Gastroesophageal sphincter (tissue), 4 donors: ENCODE results near the gene GFM1. TPM values are rescaled to one million over a fixed set of nuclear protein-coding genes. Genes with fewer than 3 reads are reported as not detected.
A peak's percentile ranks its signal among the peaks of the same experiment; 100 is the strongest.

Experiments
- ATAC-seq: fragments of 150-250 bp; one replicate; pipeline ENCODE4 v1.9.1; 2016; ENCODE audit warnings: mild to moderate bottlenecking, moderate library complexity
- H3K27ac ChIP-seq, 4 donors: fragments of 200-600 bp; sonication (generic) in 3 of 4; 1 replicate in 3 of 4; 2 replicates in 1 of 4; pipeline ENCODE4 v1.5.1; 2016 to 2019
- H3K27me3 ChIP-seq: fragments of 200-600 bp; sonication (generic); one replicate; pipeline ENCODE4 v1.5.1; 2019
- H3K36me3 ChIP-seq, 2 donors: fragments of 200-600 bp; sonication (generic); one replicate each; pipeline ENCODE4 v1.5.1; 2019; ENCODE audit warnings: control low read depth in 1 of 2
- H3K4me1 ChIP-seq, 3 donors: fragments of 200-600 bp; sonication (generic); 1 replicate in 2 of 3; 2 replicates in 1 of 3; pipeline ENCODE4 v1.5.1; 2016 to 2019; ENCODE audit warnings: control low read depth in 2 of 3
- H3K4me3 ChIP-seq, 2 donors: fragments of 200-600 bp; sonication (generic); one replicate each; pipeline ENCODE4 v1.5.1; 2019; ENCODE audit warnings: mild to moderate bottlenecking in 1 of 2, moderate library complexity in 1 of 2
- H3K9me3 ChIP-seq, 3 donors: fragments of 200-600 bp; sonication (generic); one replicate each; pipeline ENCODE4 v1.5.1; 2017 to 2019; ENCODE audit warnings: control low read depth in 2 of 3
- CTCF ChIP-seq, 4 experiments: fragments of 200-600 bp in 2 of 4; fragments of 450-650 bp in 2 of 4; sonication (generic) in 1 of 4; IDR thresholded peaks; one replicate each; pipeline ENCODE4 v1.5.1; 2017 to 2019; ENCODE audit warnings: antibody characterized with exemption in 4 of 4, mild to moderate bottlenecking in 2 of 4, moderate library complexity in 2 of 4
- EP300 ChIP-seq: sonication (generic); formaldehyde crosslinking; IDR thresholded peaks from one replicate; pipeline ENCODE4 v1.6.1; 2017; ENCODE audit warnings: antibody characterized with exemption, mild to moderate bottlenecking
- POLR2A ChIP-seq, 2 donors: fragments of 450-650 bp; IDR thresholded peaks; one replicate each; pipeline ENCODE4 v1.6.1; 2017; ENCODE audit warnings: antibody characterized with exemption in 2 of 2, mild to moderate bottlenecking in 2 of 2, moderate library complexity in 1 of 2
- POLR2AphosphoS5 ChIP-seq: sonication (generic); formaldehyde crosslinking; IDR thresholded peaks from one replicate; pipeline ENCODE4 v1.6.1; 2017; ENCODE audit warnings: antibody characterized with exemption
- WGBS, 2 donors: methylation state at CpG; one replicate each; pipeline ENCODE4 v1.1.5; 2018; ENCODE audit warnings: low coverage in 1 of 2; 5-methylcytosine and 5-hydroxymethylcytosine counted together
- total RNA-seq, 4 donors: library from RNA; depleted of rRNA; stranded (reverse); fragments of >200 nt; gene quantifications; one replicate each; pipeline ENCODE4 v1.1.0, GENCODE V29; 2016

Gene GFM1
- total RNA-seq, 4 donors from 2014 or later, result 43.9 to 71.6 (median 51.4) TPM

GRCh38 chr3:158701420-158702065 is 57.2 kb downstream of the GFM1 start:
- no peak overlapping the region for H3K27ac ChIP-seq
- no peaks in the 10 kb centered on the region for H3K27me3 ChIP-seq
- ATAC-seq, result no peak
- H3K4me3 ChIP-seq, result no peak overlapping the region
- no peaks in the 10 kb centered on the region for H3K9me3 ChIP-seq
- 57 to 74% methylated on average over 4 of the region's 4 CpGs for WGBS, 2 donors
- TF ChIP-seq POLR2AphosphoS5, result no peak
- TF ChIP-seq EP300, result no peak
- TF ChIP-seq POLR2A (IDR thresholded peaks at IDR 0.05), result no peak
- no peak for TF ChIP-seq CTCF (IDR thresholded peaks at IDR 0.05)
- peaks cover 0 to 17% (median 0%) of the 10 kb centered on the region in 3 donors for H3K4me1 ChIP-seq
- H3K36me3 ChIP-seq, result peaks cover 0 to 34% of the 10 kb centered on the region in 2 donors

GRCh38 chr3:158702815-158703481 is 58.6 kb downstream of the GFM1 start:
- peaks cover 0 to 46% of the 10 kb centered on the region in 2 donors for H3K36me3 ChIP-seq
- 55 to 84% methylated on average over 4 of the region's 4 CpGs for WGBS, 2 donors
- no peaks in the 10 kb centered on the region for H3K9me3 ChIP-seq
- H3K27me3 ChIP-seq, result no peaks in the 10 kb centered on the region
- TF ChIP-seq EP300, result no peak
- TF ChIP-seq POLR2A (IDR thresholded peaks at IDR 0.05), result no peak
- no peak for TF ChIP-seq CTCF (IDR thresholded peaks at IDR 0.05)
- no peak for TF ChIP-seq POLR2AphosphoS5
- peaks cover 0 to 13% (median 0%) of the 10 kb centered on the region in 3 donors for H3K4me1 ChIP-seq
- no peak for ATAC-seq
- no peak overlapping the region for H3K27ac ChIP-seq
- no peak overlapping the region for H3K4me3 ChIP-seq

- no peaks in the 10 kb centered on the region for H3K9me3 ChIP-seq
- H3K27me3 ChIP-seq, result no peaks in the 10 kb centered on the region
- no peak overlapping the region for H3K4me3 ChIP-seq
- 80 to 89% methylated on average over 1 of the region's 1 CpG for WGBS, 2 donors
- H3K4me1 ChIP-seq, result peaks cover 0 to 13% (median 0%) of the 10 kb centered on the region in 3 donors
- H3K27ac ChIP-seq, result no peak overlapping the region
- no peak for ATAC-seq
- peaks cover 0 to 52% of the 10 kb centered on the region in 2 donors for H3K36me3 ChIP-seq
- no peak for TF ChIP-seq POLR2A (IDR thresholded peaks at IDR 0.05)
- no peak for TF ChIP-seq CTCF (IDR thresholded peaks at IDR 0.05)
- TF ChIP-seq EP300, result no peak
- no peak for TF ChIP-seq POLR2AphosphoS5
Measured at GRCh38 chr3:158703566-158703965, 59.2 kb downstream of the GFM1 start.

GRCh38 chr3:158709666-158710083 is 65.3 kb downstream of the GFM1 start:
- H3K9me3 ChIP-seq, result no peaks in the 10 kb centered on the region
- H3K27ac ChIP-seq, result no peak overlapping the region
- TF ChIP-seq POLR2A (IDR thresholded peaks at IDR 0.05) (no peak), POLR2AphosphoS5 (no peak), EP300 (no peak), CTCF (IDR thresholded peaks at IDR 0.05) (no peak)
- peaks cover 0 to 53% of the 10 kb centered on the region in 2 donors for H3K36me3 ChIP-seq
- no peaks in the 10 kb centered on the region for H3K27me3 ChIP-seq
- H3K4me1 ChIP-seq, result peaks cover 0 to 21% (median 0%) of the 10 kb centered on the region in 3 donors
- peak; percentile 41 for ATAC-seq
- no peak overlapping the region for H3K4me3 ChIP-seq
- WGBS, 2 donors, result 38 to 77% methylated on average over 3 of the region's 4 CpGs

- Histone ChIP-seq H3K36me3 (peaks cover 0 to 46% of the 10 kb centered on the region in 2 donors), H3K4me3 (no peak overlapping the region), H3K27ac (no peak overlapping the region), H3K4me1 (peaks cover 0 to 21% (median 0%) of the 10 kb centered on the region in 3 donors), H3K27me3 (no peaks in the 10 kb centered on the region), H3K9me3 (no peaks in the 10 kb centered on the region)
- 80 to 83% methylated on average over 2 to 4 of the region's 4 CpGs for WGBS, 2 donors
- ATAC-seq, result no peak
- no peak for TF ChIP-seq EP300
- no peak for TF ChIP-seq CTCF (IDR thresholded peaks at IDR 0.05)
- TF ChIP-seq POLR2AphosphoS5, result no peak
- TF ChIP-seq POLR2A (IDR thresholded peaks at IDR 0.05), result no peak
Measured at GRCh38 chr3:158710601-158711000, 66.3 kb downstream of the GFM1 start.
